Fibroblast of lung (primary cell): Measurements from ENCODE around the gene DHFR. TPM values are rescaled to one million over a fixed set of nuclear protein-coding genes. Genes with fewer than 3 reads are reported as not detected.

Source experiments
- DNase-seq, 2 donors: peaks; one replicate each; pipeline versions ENCODE4 v3.0.0 to v3.0.0-alpha.2; 2010; ENCODE audit warnings: low read depth in 2 of 2
- H2AFZ ChIP-seq: 2 replicates; pipeline ENCODE4 v1.5.1; 2012; ENCODE audit warnings: low read length, control low read depth, inconsistent platforms
- H3K27ac ChIP-seq: 2 replicates; pipeline ENCODE4 v1.5.1; 2011; ENCODE audit warnings: low read length, control low read depth; ENCODE audit not compliant: insufficient read depth
- H3K27me3 ChIP-seq: 2 replicates; pipeline ENCODE4 v1.5.1; 2011; ENCODE audit warnings: mild to moderate bottlenecking, low read length; ENCODE audit not compliant: control insufficient read depth, insufficient read depth
- H3K36me3 ChIP-seq: 2 replicates; pipeline ENCODE4 v1.5.1; 2011; ENCODE audit warnings: low read length; ENCODE audit not compliant: control insufficient read depth, insufficient read depth
- H3K4me1 ChIP-seq: 2 replicates; pipeline ENCODE4 v1.5.1; 2011; ENCODE audit warnings: low read length; ENCODE audit not compliant: control insufficient read depth, insufficient read depth; ENCODE audit errors: extremely low read depth
- H3K4me2 ChIP-seq: 2 replicates; pipeline ENCODE4 v1.5.1; 2011; ENCODE audit warnings: low read length, control low read depth; ENCODE audit not compliant: insufficient read depth; ENCODE audit errors: extremely low read depth
- H3K4me3 ChIP-seq, 4 experiments: fragments of 200-600 bp in 1 of 4; sonication (generic) in 1 of 4; replicated peaks in 1 of 4; 2 replicates each; pipeline ENCODE4 v1.5.1; 2011 to 2016; ENCODE audit warnings: low read length in 4 of 4, low read depth in 3 of 4, mild to moderate bottlenecking in 3 of 4, control low read depth in 2 of 4, inconsistent platforms in 1 of 4, mixed read lengths in 1 of 4; ENCODE audit not compliant: insufficient read depth in 1 of 4; ENCODE audit errors: control extremely low read depth in 1 of 4
- H3K79me2 ChIP-seq: 2 replicates; pipeline ENCODE4 v1.5.1; 2012; ENCODE audit warnings: mild to moderate bottlenecking, low read length, inconsistent platforms; ENCODE audit not compliant: control insufficient read depth, insufficient read depth
- H3K9ac ChIP-seq: 2 replicates; pipeline ENCODE4 v1.5.1; 2011; ENCODE audit warnings: mild to moderate bottlenecking, low read length, control low read depth; ENCODE audit not compliant: insufficient read depth
- H3K9me3 ChIP-seq: 2 replicates; pipeline ENCODE4 v1.5.1; 2012; ENCODE audit warnings: low read depth, low read length; ENCODE audit not compliant: control insufficient read depth, insufficient read depth
- H4K20me1 ChIP-seq: 2 replicates; pipeline ENCODE4 v1.5.1; 2011; ENCODE audit warnings: low read length; ENCODE audit not compliant: control insufficient read depth, insufficient read depth; ENCODE audit errors: extremely low read depth
- EZH2 ChIP-seq: IDR thresholded peaks from 2 replicates; pipeline ENCODE4 v1.5.1; 2012; ENCODE audit warnings: low read length, control low read depth, mild to moderate bottlenecking; ENCODE audit errors: missing control alignments
- polyA plus RNA-seq, 2 donors: library from polyadenylated mRNA; depleted of rRNA in 1 of 2; stranded (reverse) in 1 of 2; unstranded in 1 of 2; fragments of >200 nt; gene quantifications; 2 replicates each; pipeline ENCODE4 v1.2.1, GENCODE V29; 2011 to 2012; ENCODE audit warnings: missing spikeins in 1 of 2
- total RNA-seq: library from RNA; depleted of rRNA; stranded (reverse); fragments of >200 nt; gene quantifications from 2 replicates; pipeline ENCODE4 v1.2.1, GENCODE V29; 2014
- TF ChIP-seq, protein P1 (sequence below), 2 donors: IDR thresholded peaks in 1 of 2; conservative IDR thresholded peaks in 1 of 2; 1 replicate in 1 of 2; 2 replicates in 1 of 2; pipeline ENCODE4 v1.5.1; 2011 to 2012; ENCODE audit warnings: low read length in 2 of 2, control low read depth in 1 of 2, inconsistent platforms in 1 of 2, low read depth in 1 of 2, mild to moderate bottlenecking in 1 of 2

DHFR gene
- total and polyA plus RNA-seq, 2 donors (not counting 1 experiment from before 2014, with no cell fraction given) = 9.7 to 22.2 TPM

DNA sequence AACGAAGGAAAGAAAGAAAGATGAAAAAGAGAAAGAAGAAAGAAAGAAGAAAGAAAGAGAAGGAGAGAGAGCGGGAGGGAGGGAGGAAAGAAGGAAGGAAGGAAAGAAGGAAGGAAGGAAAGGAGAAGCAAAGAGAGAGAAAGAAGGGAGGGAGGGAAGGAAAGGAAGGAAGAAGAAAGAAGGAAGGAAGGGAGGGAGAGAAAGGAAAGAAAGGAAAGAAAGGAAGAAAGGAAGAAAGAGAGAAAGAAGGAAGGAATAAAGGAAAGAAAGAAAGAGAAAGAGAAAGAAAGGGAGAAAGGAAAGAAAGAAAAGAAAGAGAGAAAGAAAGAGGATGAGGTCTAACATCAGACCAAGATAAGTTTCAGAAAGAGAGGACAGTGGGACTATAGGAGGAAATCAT is 75.7 kb downstream of the DHFR start:
- TF ChIP-seq EZH2 = no peak
- TF ChIP-seq, protein P1, sequence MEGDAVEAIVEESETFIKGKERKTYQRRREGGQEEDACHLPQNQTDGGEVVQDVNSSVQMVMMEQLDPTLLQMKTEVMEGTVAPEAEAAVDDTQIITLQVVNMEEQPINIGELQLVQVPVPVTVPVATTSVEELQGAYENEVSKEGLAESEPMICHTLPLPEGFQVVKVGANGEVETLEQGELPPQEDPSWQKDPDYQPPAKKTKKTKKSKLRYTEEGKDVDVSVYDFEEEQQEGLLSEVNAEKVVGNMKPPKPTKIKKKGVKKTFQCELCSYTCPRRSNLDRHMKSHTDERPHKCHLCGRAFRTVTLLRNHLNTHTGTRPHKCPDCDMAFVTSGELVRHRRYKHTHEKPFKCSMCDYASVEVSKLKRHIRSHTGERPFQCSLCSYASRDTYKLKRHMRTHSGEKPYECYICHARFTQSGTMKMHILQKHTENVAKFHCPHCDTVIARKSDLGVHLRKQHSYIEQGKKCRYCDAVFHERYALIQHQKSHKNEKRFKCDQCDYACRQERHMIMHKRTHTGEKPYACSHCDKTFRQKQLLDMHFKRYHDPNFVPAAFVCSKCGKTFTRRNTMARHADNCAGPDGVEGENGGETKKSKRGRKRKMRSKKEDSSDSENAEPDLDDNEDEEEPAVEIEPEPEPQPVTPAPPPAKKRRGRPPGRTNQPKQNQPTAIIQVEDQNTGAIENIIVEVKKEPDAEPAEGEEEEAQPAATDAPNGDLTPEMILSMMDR (conservative IDR thresholded peaks at IDR 0.05 in 1 of 2, IDR thresholded peaks at IDR 0.05 in 1 of 2; ENCODE audit: low read depth in 1 of 2, low read length in 2 of 2) = no peak
- Histone ChIP-seq H3K36me3 (no peaks in the 10 kb centered on the region), H3K4me3 (no peak overlapping the region), H3K4me1 (no peaks in the 10 kb centered on the region), H3K4me2 (no peak overlapping the region), H4K20me1 (no peaks in the 10 kb centered on the region), H3K9me3 (no peaks in the 10 kb centered on the region), H3K79me2 (no peaks in the 10 kb centered on the region), H3K27ac (no peak overlapping the region), H3K9ac (no peak overlapping the region), H2AFZ (no peak overlapping the region), H3K27me3 (peaks cover 2% of the 10 kb centered on the region)
- no peak for DNase-seq

DNA sequence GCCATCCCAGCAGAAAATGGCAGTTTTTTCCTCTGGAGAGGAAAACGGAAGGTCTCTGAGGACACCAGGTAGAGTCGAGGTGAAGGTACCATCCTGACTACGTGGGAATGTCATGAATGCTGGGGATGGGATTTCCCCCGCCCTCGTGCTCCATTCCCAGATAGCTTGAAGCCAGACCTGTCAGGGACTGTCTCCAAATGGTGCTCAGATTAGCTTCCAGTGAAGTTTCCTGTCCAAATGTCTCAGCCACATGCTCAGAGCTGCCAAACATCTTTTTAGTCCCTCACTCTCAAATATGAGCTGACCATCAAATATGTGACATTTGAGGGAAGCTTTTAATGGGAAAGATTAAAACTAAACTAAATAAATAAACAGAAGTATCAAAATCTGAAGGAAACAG is 77.1 kb downstream of the DHFR start:
- no peaks in the 10 kb centered on the region for H4K20me1 ChIP-seq
- H3K27me3 ChIP-seq = peaks cover 2% of the 10 kb centered on the region
- H3K4me2 ChIP-seq = no peak overlapping the region
- no peaks in the 10 kb centered on the region for H3K36me3 ChIP-seq
- H3K27ac ChIP-seq = no peak overlapping the region
- H3K4me1 ChIP-seq = no peaks in the 10 kb centered on the region
- no peaks in the 10 kb centered on the region for H3K79me2 ChIP-seq
- no peak overlapping the region for H3K9ac ChIP-seq
- H3K9me3 ChIP-seq = no peaks in the 10 kb centered on the region
- DNase-seq = no peak
- no peak overlapping the region for H3K4me3 ChIP-seq
- no peak overlapping the region for H2AFZ ChIP-seq
- TF ChIP-seq, protein P1 (conservative IDR thresholded peaks at IDR 0.05 in 1 of 2, IDR thresholded peaks at IDR 0.05 in 1 of 2; ENCODE audit: low read depth in 1 of 2, low read length in 2 of 2) = no peak
- no peak for TF ChIP-seq EZH2

DNA sequence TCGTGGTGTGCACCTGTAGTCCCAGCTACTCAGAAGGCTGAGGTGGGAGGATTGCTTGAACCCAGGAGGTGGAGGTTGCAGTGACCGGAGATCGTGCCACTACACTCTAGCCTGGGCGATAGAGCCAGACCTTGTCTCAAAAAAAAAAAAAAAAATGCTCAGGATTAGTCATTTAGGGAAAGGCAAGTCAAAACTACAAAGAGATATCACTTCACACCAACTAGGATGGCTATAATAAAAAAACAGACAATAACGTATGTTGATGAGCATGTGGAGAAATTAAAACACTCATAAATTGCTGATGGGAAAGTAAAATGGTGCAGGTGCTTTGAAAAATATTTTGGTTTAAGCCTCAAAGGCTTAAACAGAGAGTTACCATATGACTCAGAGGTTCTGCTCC is 78.4 kb downstream of the DHFR start:
- H2AFZ ChIP-seq = no peak overlapping the region
- peaks cover 2% of the 10 kb centered on the region for H3K27me3 ChIP-seq
- TF ChIP-seq, protein P1 (conservative IDR thresholded peaks at IDR 0.05 in 1 of 2, IDR thresholded peaks at IDR 0.05 in 1 of 2; ENCODE audit: low read depth in 1 of 2, low read length in 2 of 2) = no peak
- TF ChIP-seq EZH2 = no peak
- no peaks in the 10 kb centered on the region for H4K20me1 ChIP-seq
- H3K79me2 ChIP-seq = no peaks in the 10 kb centered on the region
- no peaks in the 10 kb centered on the region for H3K4me1 ChIP-seq
- H3K4me3 ChIP-seq = no peak overlapping the region
- no peak for DNase-seq
- H3K9me3 ChIP-seq = no peaks in the 10 kb centered on the region
- H3K36me3 ChIP-seq = no peaks in the 10 kb centered on the region
- H3K4me2 ChIP-seq = no peak overlapping the region
- no peak overlapping the region for H3K9ac ChIP-seq
- H3K27ac ChIP-seq = no peak overlapping the region

Other genes with a start within 250 kb of the DHFR start
- 34.2 and 37.0 TPM in 2 replicates for gene ZFYVE16, start 246.9 kb downstream of the DHFR start, total RNA-seq
- gene ZFYVE16, start 246.9 kb downstream of the DHFR start, polyA plus RNA-seq = 9.8 and 12.9 TPM in 2 replicates
- gene FAM151B, start 166.9 kb downstream of the DHFR start, total RNA-seq = 3.9 and 4.8 TPM in 2 replicates
- 3.0 and 4.9 TPM in 2 replicates for gene FAM151B, start 166.9 kb downstream of the DHFR start, polyA plus RNA-seq
- not detected in 2 replicates for gene ANKRD34B, start 84.7 kb downstream of the DHFR start, total RNA-seq
- gene ANKRD34B, start 84.7 kb downstream of the DHFR start, polyA plus RNA-seq = not detected in 2 replicates
- 12.1 and 14.4 TPM in 2 replicates for gene MSH3, start 331 bp downstream of the DHFR start, total RNA-seq
- gene MSH3, start 331 bp downstream of the DHFR start, polyA plus RNA-seq = 9.1 and 9.3 TPM in 2 replicates